GM12878 (cell line): ENCODE measurements around the gene TMC7. TPM values are rescaled to one million over a fixed set of nuclear protein-coding genes. Genes with fewer than 3 reads are reported as not detected.

Source experiments
- ATAC-seq: fragments of 200-7000 bp; cut with Tn5 transposase; 3 replicates; pipeline ENCODE4 v1.9.1; 2020; ENCODE audit warnings: mild to moderate bottlenecking, moderate library complexity
- BruUV-seq: library from RNA; stranded (reverse); fragments of 400-500 nt; replicated peaks from 2 replicates; lab custom pipeline; 2021; lab: Mats Ljungman, UMichigan
- CTCF ChIA-PET: fragments of 300-600 bp; sonication (Branson Sonifier 250); formaldehyde crosslinking; extraction: SDS; loops from one replicate; lab custom pipeline; 2021; ENCODE audit warnings: inconsistent platforms; lab: Yijun Ruan, JAX
- POLR2A ChIA-PET: fragments of 350-600 bp; formaldehyde crosslinking; extraction: SDS; loops from one replicate; lab custom pipeline; 2021; ENCODE audit warnings: inconsistent platforms; lab: Charles Lee
- RAD21 ChIA-PET: fragments of 300-600 bp; sonication (Branson Sonifier 250); formaldehyde crosslinking; loops from one replicate; lab custom pipeline; 2023; ENCODE audit warnings: antibody characterized with exemption; ENCODE audit not compliant: unreplicated experiment; lab: Charles Lee
- SMC1A ChIA-PET: fragments of 300-600 bp; sonication (Branson Sonifier 250); formaldehyde crosslinking; loops from one replicate; lab custom pipeline; 2023; ENCODE audit not compliant: unreplicated experiment, uncharacterized antibody; lab: Charles Lee
- DNase-seq: peaks from one replicate; pipeline ENCODE4 v3.0.0-alpha.2; 2011; ENCODE audit warnings: low read depth, low spot score
- FAIRE-seq: peaks from 3 replicates; lab custom pipeline; 2011; peaks lifted over from hg19 to GRCh38; lab: Jason Lieb, UNC
- H2AFZ ChIP-seq: 2 replicates; pipeline ENCODE4 v1.6.0; 2011; ENCODE audit warnings: low read depth, low read length, control low read depth; ENCODE audit not compliant: control insufficient read depth
- H3K27ac ChIP-seq: 2 replicates; pipeline ENCODE4 v1.5.1; 2011; ENCODE audit warnings: control low read depth; ENCODE audit not compliant: control insufficient read depth, insufficient read depth
- H3K27me3 ChIP-seq, 2 experiments: replicated peaks in 1 of 2; 2 replicates each; pipeline versions ENCODE4 v1.6.0 to v1.6.1; 2011; ENCODE audit warnings: low read length in 1 of 2; ENCODE audit not compliant: control insufficient read depth in 2 of 2, insufficient read depth in 2 of 2
- H3K36me3 ChIP-seq, 2 experiments: 2 replicates each; pipeline ENCODE4 v1.5.1; 2011; ENCODE audit warnings: low read length in 1 of 2; ENCODE audit not compliant: control insufficient read depth in 2 of 2, insufficient read depth in 2 of 2
- H3K4me1 ChIP-seq: 2 replicates; pipeline ENCODE4 v1.6.1; 2011; ENCODE audit warnings: mild to moderate bottlenecking, low read length, moderate library complexity, mixed read lengths; ENCODE audit not compliant: control insufficient read depth, insufficient read depth
- H3K4me2 ChIP-seq: 2 replicates; pipeline ENCODE4 v1.6.0; 2011; ENCODE audit warnings: control low read depth; ENCODE audit not compliant: control insufficient read depth, insufficient read depth
- H3K4me3 ChIP-seq: fragments of 200-600 bp; sonication (generic); 2 replicates; pipeline ENCODE4 v1.5.1; 2016
- H3K79me2 ChIP-seq: 2 replicates; pipeline ENCODE4 v1.6.0; 2011; ENCODE audit warnings: low read length; ENCODE audit not compliant: control insufficient read depth, insufficient read depth
- H3K9ac ChIP-seq: 2 replicates; pipeline ENCODE4 v1.8.0; 2011; ENCODE audit warnings: low read length, control low read depth, mixed read lengths; ENCODE audit not compliant: control insufficient read depth, insufficient read depth
- H3K9me3 ChIP-seq: replicated peaks from 3 replicates; pipeline ENCODE4 v1.5.1; 2011; ENCODE audit warnings: mild to moderate bottlenecking, low read length; ENCODE audit not compliant: control insufficient read depth, insufficient read depth
- H4K20me1 ChIP-seq: 2 replicates; pipeline ENCODE4 v1.6.0; 2011; ENCODE audit not compliant: control insufficient read depth, insufficient read depth
- ATF7 ChIP-seq: fragments of 450-650 bp; IDR thresholded peaks from 2 replicates; pipeline ENCODE4 v1.6.1; 2016; ENCODE audit warnings: low read depth, mild to moderate bottlenecking
- NR2C2 ChIP-seq: IDR thresholded peaks from 2 replicates; pipeline ENCODE4 v1.6.1; 2011; ENCODE audit warnings: borderline replicate concordance, low read depth; ENCODE audit not compliant: control insufficient read depth, insufficient read length
- PML ChIP-seq: IDR thresholded peaks from 2 replicates; pipeline ENCODE4 v1.6.1; 2012; ENCODE audit warnings: low read length, inconsistent platforms
- POLR2AphosphoS5 ChIP-seq: IDR thresholded peaks from 2 replicates; pipeline ENCODE4 v1.6.1; 2011; ENCODE audit warnings: mild to moderate bottlenecking, low read length, inconsistent platforms
- TCF7 ChIP-seq: IDR thresholded peaks from 2 replicates; pipeline ENCODE4 v1.6.1; 2014; ENCODE audit warnings: antibody characterized with exemption, borderline replicate concordance
- ZBTB4 ChIP-seq: fragments of 450-650 bp; formaldehyde crosslinking; IDR thresholded peaks from 2 replicates; pipeline ENCODE4 v1.4.0; 2022; ENCODE audit warnings: mild to moderate bottlenecking, moderate library complexity
- whole genome bisulfite sequencing: methylation state at CpG from one replicate; pipeline ENCODE4 v1.1.6; 2016; ENCODE audit warnings: low lambda C conversion rate; ENCODE audit not compliant: insufficient replicate concordance, insufficient coverage; ENCODE audit errors: missing lambda C conversion rate; 5-methylcytosine and 5-hydroxymethylcytosine counted together
- in situ Hi-C: fragments of 300-500 bp; cut with MboI; formaldehyde crosslinking; loops from 9 replicates; pipeline ENCODE4 v1.14.3; 2018; ENCODE audit warnings: mixed read lengths
- intact Hi-C: fragments of 100-400 bp; cut with micrococcal nuclease; formaldehyde crosslinking; loops from one replicate; pipeline ENCODE4 v1.14.2; 2022; ENCODE audit not compliant: unreplicated experiment
- polyA plus RNA-seq, 11 experiments: library from polyadenylated mRNA; depleted of rRNA in 4 of 11; unstranded in 6 of 11; stranded (reverse) in 5 of 11; fragments of >200 nt; fragmentation: Nextera tagmentation in 4 of 11; fragmentation: Illumina TruSeq in 1 of 11; extraction: Ambion mirVana in 4 of 11; extraction: Trizol in 1 of 11; gene quantifications; 1 replicate in 1 of 11; 2 replicates in 10 of 11; pipeline versions ENCODE4 v1.2.1 to v1.2.3, GENCODE V29; 2011 to 2016; ENCODE audit warnings: inconsistent platforms in 2 of 11, missing spikeins in 2 of 11, low read depth in 1 of 11
- total RNA-seq, 4 experiments: library from RNA; depleted of rRNA in 3 of 4; stranded (reverse); fragments of >200 nt in 3 of 4; fragmentation: Illumina TruSeq in 1 of 4; extraction: Trizol in 1 of 4; gene quantifications; 2 replicates each; pipeline versions ENCODE4 v1.2.1 to v1.2.3, GENCODE V29; 2013 to 2021

Gene TMC7
- total and polyA plus RNA-seq, 10 of the 15 experiments (the other 5 are each of a cell fraction or from before 2014, with no cell fraction given), result 0.15 TPM; not detected in 9

GRCh38 chr16:19003935-19004334 lies 20.2 kb downstream of the TMC7 start:
- Histone ChIP-seq H2AFZ (no peak overlapping the region), H3K4me2 (no peak overlapping the region), H3K9me3 (no peaks in the 10 kb centered on the region), H3K36me3 (no peaks in the 10 kb centered on the region), H3K9ac (no peak overlapping the region), H3K4me3 (no peak overlapping the region), H3K27ac (no peak overlapping the region), H4K20me1 (no peaks in the 10 kb centered on the region), H3K27me3 (no peaks in the 10 kb centered on the region; a peak in 1 of 4 replicates), H3K79me2 (no peaks in the 10 kb centered on the region), H3K4me1 (no peaks in the 10 kb centered on the region)
- in situ Hi-C loops, result no loop called here
- no peak for TF ChIP-seq POLR2AphosphoS5
- TF ChIP-seq ATF7, result peak; percentile 76
- no peak for FAIRE-seq
- ChIA-PET POLR2A (no interaction called here), CTCF (no interaction called here), SMC1A (no interaction called here), RAD21 (no interaction called here)
- WGBS, result 11% methylated on average over 4 of the region's 4 CpGs
- ATAC-seq, result no peak
- no peak for DNase-seq
- intact Hi-C loops, result no loop called here
- BruUV-seq, result no TSS peak

- Histone ChIP-seq H4K20me1 (no peaks in the 10 kb centered on the region), H3K9me3 (no peaks in the 10 kb centered on the region), H3K79me2 (no peaks in the 10 kb centered on the region), H3K4me3 (no peak overlapping the region), H3K27me3 (no peaks in the 10 kb centered on the region; a peak in 1 of 4 replicates), H3K9ac (no peak overlapping the region), H3K4me1 (no peaks in the 10 kb centered on the region), H3K4me2 (no peak overlapping the region), H3K27ac (no peak overlapping the region), H2AFZ (no peak overlapping the region), H3K36me3 (no peaks in the 10 kb centered on the region)
- SMC1A ChIA-PET, result no interaction called here
- DNase-seq, result no peak
- no peak for TF ChIP-seq ATF7
- TF ChIP-seq NR2C2, result no peak
- no peak for TF ChIP-seq ZBTB4
- TF ChIP-seq PML, result no peak
- no peak for TF ChIP-seq TCF7
- no peak for ATAC-seq
- RAD21 ChIA-PET, result no interaction called here
- intact Hi-C loops, result no loop called here
- in situ Hi-C loops, result no loop called here
- CTCF ChIA-PET, result no interaction called here
- BruUV-seq, result no TSS peak
- 68% methylated on average over 13 of the region's 16 CpGs for WGBS
- POLR2A ChIA-PET, result no interaction called here
- no peak for FAIRE-seq
These were observed 22.1 kb downstream of the TMC7 start for GRCh38 chr16:19005561-19006445.
